GM12878 (cell line): ENCODE results near the gene FRMD5. TPM values are rescaled to one million over a fixed set of nuclear protein-coding genes. Genes with fewer than 3 reads are reported as not detected.

ENCODE experiments used
- ATAC-seq: fragments of 200-7000 bp; cut with Tn5 transposase; 3 replicates; pipeline ENCODE4 v1.9.1; 2020; ENCODE audit warnings: mild to moderate bottlenecking, moderate library complexity
- BruUV-seq: library from RNA; stranded (reverse); fragments of 400-500 nt; replicated peaks from 2 replicates; lab custom pipeline; 2021; lab: Mats Ljungman, UMichigan
- CTCF ChIA-PET: fragments of 300-600 bp; sonication (Branson Sonifier 250); formaldehyde crosslinking; extraction: SDS; loops from one replicate; lab custom pipeline; 2021; ENCODE audit warnings: inconsistent platforms; lab: Yijun Ruan, JAX
- POLR2A ChIA-PET: fragments of 350-600 bp; formaldehyde crosslinking; extraction: SDS; loops from one replicate; lab custom pipeline; 2021; ENCODE audit warnings: inconsistent platforms; lab: Charles Lee
- RAD21 ChIA-PET: fragments of 300-600 bp; sonication (Branson Sonifier 250); formaldehyde crosslinking; loops from one replicate; lab custom pipeline; 2023; ENCODE audit warnings: antibody characterized with exemption; ENCODE audit not compliant: unreplicated experiment; lab: Charles Lee
- SMC1A ChIA-PET: fragments of 300-600 bp; sonication (Branson Sonifier 250); formaldehyde crosslinking; loops from one replicate; lab custom pipeline; 2023; ENCODE audit not compliant: unreplicated experiment, uncharacterized antibody; lab: Charles Lee
- DNase-seq: peaks from one replicate; pipeline ENCODE4 v3.0.0-alpha.2; 2011; ENCODE audit warnings: low read depth, low spot score
- FAIRE-seq: peaks from 3 replicates; lab custom pipeline; 2011; peaks lifted over from hg19 to GRCh38; lab: Jason Lieb, UNC
- H2AFZ ChIP-seq: 2 replicates; pipeline ENCODE4 v1.6.0; 2011; ENCODE audit warnings: low read depth, low read length, control low read depth; ENCODE audit not compliant: control insufficient read depth
- H3K27ac ChIP-seq: 2 replicates; pipeline ENCODE4 v1.5.1; 2011; ENCODE audit warnings: control low read depth; ENCODE audit not compliant: control insufficient read depth, insufficient read depth
- H3K27me3 ChIP-seq, 2 experiments: replicated peaks in 1 of 2; 2 replicates each; pipeline versions ENCODE4 v1.6.0 to v1.6.1; 2011; ENCODE audit warnings: low read length in 1 of 2; ENCODE audit not compliant: control insufficient read depth in 2 of 2, insufficient read depth in 2 of 2
- H3K36me3 ChIP-seq, 2 experiments: 2 replicates each; pipeline ENCODE4 v1.5.1; 2011; ENCODE audit warnings: low read length in 1 of 2; ENCODE audit not compliant: control insufficient read depth in 2 of 2, insufficient read depth in 2 of 2
- H3K4me1 ChIP-seq: 2 replicates; pipeline ENCODE4 v1.6.1; 2011; ENCODE audit warnings: mild to moderate bottlenecking, low read length, moderate library complexity, mixed read lengths; ENCODE audit not compliant: control insufficient read depth, insufficient read depth
- H3K4me2 ChIP-seq: 2 replicates; pipeline ENCODE4 v1.6.0; 2011; ENCODE audit warnings: control low read depth; ENCODE audit not compliant: control insufficient read depth, insufficient read depth
- H3K4me3 ChIP-seq: fragments of 200-600 bp; sonication (generic); 2 replicates; pipeline ENCODE4 v1.5.1; 2016
- H3K79me2 ChIP-seq: 2 replicates; pipeline ENCODE4 v1.6.0; 2011; ENCODE audit warnings: low read length; ENCODE audit not compliant: control insufficient read depth, insufficient read depth
- H3K9ac ChIP-seq: 2 replicates; pipeline ENCODE4 v1.8.0; 2011; ENCODE audit warnings: low read length, control low read depth, mixed read lengths; ENCODE audit not compliant: control insufficient read depth, insufficient read depth
- H3K9me3 ChIP-seq: replicated peaks from 3 replicates; pipeline ENCODE4 v1.5.1; 2011; ENCODE audit warnings: mild to moderate bottlenecking, low read length; ENCODE audit not compliant: control insufficient read depth, insufficient read depth
- H4K20me1 ChIP-seq: 2 replicates; pipeline ENCODE4 v1.6.0; 2011; ENCODE audit not compliant: control insufficient read depth, insufficient read depth
- ATF2 ChIP-seq: IDR thresholded peaks from 2 replicates; pipeline ENCODE4 v1.6.1; 2012; ENCODE audit warnings: low read length, inconsistent platforms
- CBX3 ChIP-seq: fragments of 200-600 bp; sonication (generic); IDR thresholded peaks from 2 replicates; pipeline ENCODE4 v1.6.1; 2016; ENCODE audit warnings: low read depth, borderline replicate concordance
- CHD4 ChIP-seq: fragments of 200-600 bp; sonication (generic); IDR thresholded peaks from 2 replicates; pipeline ENCODE4 v1.6.1; 2016; ENCODE audit warnings: mild to moderate bottlenecking
- E4F1 ChIP-seq: fragments of 450-650 bp; IDR thresholded peaks from 2 replicates; pipeline ENCODE4 v1.6.1; 2018; ENCODE audit warnings: borderline replicate concordance, mild to moderate bottlenecking; ENCODE audit not compliant: partially characterized antibody
- EP300 ChIP-seq, 2 experiments: fragments of 150-350 bp in 1 of 2; IDR thresholded peaks; 2 replicates each; pipeline ENCODE4 v1.6.1; 2011 to 2012; ENCODE audit warnings: low read depth in 2 of 2, low read length in 2 of 2, borderline replicate concordance in 1 of 2, improper control_type of control experiment in 1 of 2, inconsistent platforms in 1 of 2; ENCODE audit not compliant: control insufficient read depth in 1 of 2
- ETV6 ChIP-seq, 2 experiments: fragments of 450-650 bp in 1 of 2; IDR thresholded peaks in 1 of 2; conservative IDR thresholded peaks in 1 of 2; 2 replicates each; pipeline ENCODE4 v1.6.1; 2014; ENCODE audit warnings: antibody characterized with exemption in 1 of 2, borderline replicate concordance in 1 of 2, low read depth in 1 of 2, mild to moderate bottlenecking in 1 of 2, moderate library complexity in 1 of 2
- MYB ChIP-seq: fragments of 150-350 bp; IDR thresholded peaks from 2 replicates; pipeline ENCODE4 v1.6.1; 2014; ENCODE audit warnings: mild to moderate bottlenecking, low read depth, low read length, borderline replicate concordance
- PAX8 ChIP-seq: fragments of 450-650 bp; IDR thresholded peaks from 2 replicates; pipeline ENCODE4 v1.6.1; 2017; ENCODE audit warnings: mild to moderate bottlenecking, moderate library complexity
- STAT3 ChIP-seq: IDR thresholded peaks from 2 replicates; pipeline ENCODE4 v1.6.1; 2011; ENCODE audit warnings: low read depth, low read length, improper control_type of control experiment
- SUPT20H ChIP-seq: IDR thresholded peaks from 2 replicates; pipeline ENCODE4 v1.6.1; 2011; ENCODE audit warnings: low read depth, mild to moderate bottlenecking, low read length, moderate library complexity, borderline replicate concordance; ENCODE audit not compliant: control insufficient read depth
- YBX1 ChIP-seq: fragments of 450-650 bp; IDR thresholded peaks from 2 replicates; pipeline ENCODE4 v1.6.1; 2016; ENCODE audit warnings: antibody characterized with exemption
- ZNF274 ChIP-seq: IDR thresholded peaks from one replicate; pipeline ENCODE4 v1.8.0; 2011; ENCODE audit not compliant: insufficient read length, insufficient read depth
- ZZZ3 ChIP-seq: IDR thresholded peaks from 2 replicates; pipeline ENCODE4 v1.6.1; 2011; ENCODE audit warnings: low read depth; ENCODE audit not compliant: control insufficient read depth, insufficient read length
- WGBS: methylation state at CpG from one replicate; pipeline ENCODE4 v1.1.6; 2016; ENCODE audit warnings: low lambda C conversion rate; ENCODE audit not compliant: insufficient replicate concordance, insufficient coverage; ENCODE audit errors: missing lambda C conversion rate; 5-methylcytosine and 5-hydroxymethylcytosine counted together
- in situ Hi-C: fragments of 300-500 bp; cut with MboI; formaldehyde crosslinking; loops from 9 replicates; pipeline ENCODE4 v1.14.3; 2018; ENCODE audit warnings: mixed read lengths
- intact Hi-C: fragments of 100-400 bp; cut with micrococcal nuclease; formaldehyde crosslinking; loops from one replicate; pipeline ENCODE4 v1.14.2; 2022; ENCODE audit not compliant: unreplicated experiment
- polyA plus RNA-seq, 11 experiments: library from polyadenylated mRNA; depleted of rRNA in 4 of 11; unstranded in 6 of 11; stranded (reverse) in 5 of 11; fragments of >200 nt; fragmentation: Nextera tagmentation in 4 of 11; fragmentation: Illumina TruSeq in 1 of 11; extraction: Ambion mirVana in 4 of 11; extraction: Trizol in 1 of 11; gene quantifications; 1 replicate in 1 of 11; 2 replicates in 10 of 11; pipeline versions ENCODE4 v1.2.1 to v1.2.3, GENCODE V29; 2011 to 2016; ENCODE audit warnings: inconsistent platforms in 2 of 11, missing spikeins in 2 of 11, low read depth in 1 of 11
- total RNA-seq, 4 experiments: library from RNA; depleted of rRNA in 3 of 4; stranded (reverse); fragments of >200 nt in 3 of 4; fragmentation: Illumina TruSeq in 1 of 4; extraction: Trizol in 1 of 4; gene quantifications; 2 replicates each; pipeline versions ENCODE4 v1.2.1 to v1.2.3, GENCODE V29; 2013 to 2021
- TF ChIP-seq, protein P1 (sequence below): fragments of 450-650 bp; IDR thresholded peaks from 2 replicates; pipeline ENCODE4 v1.6.1; 2016; ENCODE audit warnings: mild to moderate bottlenecking
- TF ChIP-seq, protein P2 (sequence below): fragments of 450-650 bp; formaldehyde crosslinking; IDR thresholded peaks from 2 replicates; pipeline ENCODE4 v1.5.0; 2022; ENCODE audit warnings: mild to moderate bottlenecking, missing genetic modification characterization

Gene FRMD5
- total and polyA plus RNA-seq, 10 of the 15 experiments (the other 5 are each of a cell fraction or from before 2014, with no cell fraction given), result 0.26 to 6.4 (median 0.68) TPM; not detected in 1

GRCh38 chr15:44075535-44075934 is 119.5 kb downstream of the FRMD5 start:
- no TSS peak for BruUV-seq
- H3K79me2 ChIP-seq, result no peaks in the 10 kb centered on the region
- in situ Hi-C loops, result no loop called here
- no peaks in the 10 kb centered on the region; the same call in 2 of the 3 replicates for H3K9me3 ChIP-seq
- H3K27me3 ChIP-seq, result no peaks in the 10 kb centered on the region
- ChIA-PET SMC1A (interaction anchor here (1.1 kb wide), 1 partner anchor 9 kb away, joined by 4 read pairs; no protein-coding TSS in a partner anchor), POLR2A (no interaction called here), CTCF (no interaction called here), RAD21 (no interaction called here)
- ATAC-seq (no peak), DNase-seq (no peak), FAIRE-seq (no peak)
- TF ChIP-seq MYB, result no peak
- no peak for TF ChIP-seq YBX1
- TF ChIP-seq ZZZ3, result no peak
- TF ChIP-seq ZNF274, result no peak
- no peak for TF ChIP-seq E4F1
- no peak for TF ChIP-seq CBX3
- no peak for TF ChIP-seq CHD4
- TF ChIP-seq EP300 (IDR thresholded peaks at IDR 0.05; ENCODE audit: borderline replicate concordance in 1 of 2, control insufficient read depth in 1 of 2, low read depth in 2 of 2, low read length in 2 of 2), result no peak
- TF ChIP-seq ATF2, result no peak
- no peak for TF ChIP-seq STAT3
- no peak for TF ChIP-seq ETV6 (conservative IDR thresholded peaks at IDR 0.05 in 1 of 2, IDR thresholded peaks at IDR 0.05 in 1 of 2; ENCODE audit: borderline replicate concordance in 1 of 2, low read depth in 1 of 2)
- TF ChIP-seq, protein P1, sequence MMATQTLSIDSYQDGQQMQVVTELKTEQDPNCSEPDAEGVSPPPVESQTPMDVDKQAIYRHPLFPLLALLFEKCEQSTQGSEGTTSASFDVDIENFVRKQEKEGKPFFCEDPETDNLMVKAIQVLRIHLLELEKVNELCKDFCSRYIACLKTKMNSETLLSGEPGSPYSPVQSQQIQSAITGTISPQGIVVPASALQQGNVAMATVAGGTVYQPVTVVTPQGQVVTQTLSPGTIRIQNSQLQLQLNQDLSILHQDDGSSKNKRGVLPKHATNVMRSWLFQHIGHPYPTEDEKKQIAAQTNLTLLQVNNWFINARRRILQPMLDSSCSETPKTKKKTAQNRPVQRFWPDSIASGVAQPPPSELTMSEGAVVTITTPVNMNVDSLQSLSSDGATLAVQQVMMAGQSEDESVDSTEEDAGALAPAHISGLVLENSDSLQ, result no peak
- TF ChIP-seq PAX8, result no peak
- TF ChIP-seq, protein P2, sequence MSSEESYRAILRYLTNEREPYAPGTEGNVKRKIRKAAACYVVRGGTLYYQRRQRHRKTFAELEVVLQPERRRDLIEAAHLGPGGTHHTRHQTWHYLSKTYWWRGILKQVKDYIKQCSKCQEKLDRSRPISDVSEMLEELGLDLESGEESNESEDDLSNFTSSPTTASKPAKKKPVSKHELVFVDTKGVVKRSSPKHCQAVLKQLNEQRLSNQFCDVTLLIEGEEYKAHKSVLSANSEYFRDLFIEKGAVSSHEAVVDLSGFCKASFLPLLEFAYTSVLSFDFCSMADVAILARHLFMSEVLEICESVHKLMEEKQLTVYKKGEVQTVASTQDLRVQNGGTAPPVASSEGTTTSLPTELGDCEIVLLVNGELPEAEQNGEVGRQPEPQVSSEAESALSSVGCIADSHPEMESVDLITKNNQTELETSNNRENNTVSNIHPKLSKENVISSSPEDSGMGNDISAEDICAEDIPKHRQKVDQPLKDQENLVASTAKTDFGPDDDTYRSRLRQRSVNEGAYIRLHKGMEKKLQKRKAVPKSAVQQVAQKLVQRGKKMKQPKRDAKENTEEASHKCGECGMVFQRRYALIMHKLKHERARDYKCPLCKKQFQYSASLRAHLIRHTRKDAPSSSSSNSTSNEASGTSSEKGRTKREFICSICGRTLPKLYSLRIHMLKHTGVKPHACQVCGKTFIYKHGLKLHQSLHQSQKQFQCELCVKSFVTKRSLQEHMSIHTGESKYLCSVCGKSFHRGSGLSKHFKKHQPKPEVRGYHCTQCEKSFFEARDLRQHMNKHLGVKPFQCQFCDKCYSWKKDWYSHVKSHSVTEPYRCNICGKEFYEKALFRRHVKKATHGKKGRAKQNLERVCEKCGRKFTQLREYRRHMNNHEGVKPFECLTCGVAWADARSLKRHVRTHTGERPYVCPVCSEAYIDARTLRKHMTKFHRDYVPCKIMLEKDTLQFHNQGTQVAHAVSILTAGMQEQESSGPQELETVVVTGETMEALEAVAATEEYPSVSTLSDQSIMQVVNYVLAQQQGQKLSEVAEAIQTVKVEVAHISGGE (CRISPR knock-in tag), result no peak
- TF ChIP-seq SUPT20H, result no peak
- H3K36me3 ChIP-seq, result no peaks in the 10 kb centered on the region
- no peak overlapping the region for H3K27ac ChIP-seq
- no peak overlapping the region for H2AFZ ChIP-seq
- no peaks in the 10 kb centered on the region for H4K20me1 ChIP-seq
- H3K4me2 ChIP-seq, result no peak overlapping the region
- intact Hi-C loops, result no loop called here
- WGBS, result 51% methylated on average over 3 of the region's 3 CpGs
- H3K4me3 ChIP-seq, result no peak overlapping the region
- H3K9ac ChIP-seq, result no peak overlapping the region
- H3K4me1 ChIP-seq, result no peaks in the 10 kb centered on the region
